K562 (cell line): ENCODE data around the gene ZNF546. TPM values are rescaled to one million over a fixed set of nuclear protein-coding genes. Genes with fewer than 3 reads are reported as not detected.
A peak's percentile ranks its signal among the peaks of the same experiment; 100 is the strongest.

Source experiments
- ARID1B ChIP-seq: fragments of 450-650 bp; IDR thresholded peaks from 2 replicates; pipeline ENCODE4 v1.6.1; 2016; ENCODE audit warnings: antibody characterized with exemption, mild to moderate bottlenecking, inconsistent platforms
- BCOR ChIP-seq: fragments of 450-650 bp; IDR thresholded peaks from 2 replicates; pipeline ENCODE4 v1.6.1; 2016
- CBX3 ChIP-seq, 2 experiments: IDR thresholded peaks; 1 replicate in 1 of 2; 2 replicates in 1 of 2; pipeline ENCODE4 v1.6.1; 2012; ENCODE audit warnings: inconsistent platforms in 2 of 2, low read length in 2 of 2, borderline replicate concordance in 1 of 2, control low read depth in 1 of 2
- CC2D1A ChIP-seq: fragments of 450-650 bp; IDR thresholded peaks from 2 replicates; pipeline ENCODE4 v1.6.1; 2017; ENCODE audit warnings: mild to moderate bottlenecking
- DPF2 ChIP-seq: fragments of 450-650 bp; IDR thresholded peaks from 2 replicates; pipeline ENCODE4 v1.6.1; 2016
- E2F4 ChIP-seq: sonication (generic); formaldehyde crosslinking; IDR thresholded peaks from 2 replicates; pipeline ENCODE4 v1.8.0; 2022; ENCODE audit warnings: mild to moderate bottlenecking, low read depth, missing genetic modification reagents
- ESRRA ChIP-seq: fragments of 450-650 bp; IDR thresholded peaks from 2 replicates; pipeline ENCODE4 v1.6.1; 2014; ENCODE audit warnings: low read depth, mild to moderate bottlenecking, moderate library complexity, borderline replicate concordance
- ETV5 ChIP-seq: sonication (generic); formaldehyde crosslinking; IDR thresholded peaks from 2 replicates; pipeline ENCODE4 v1.4.0; 2020; ENCODE audit warnings: low read depth, mild to moderate bottlenecking, missing genetic modification reagents
- FOSL1 ChIP-seq: fragments of 200-800 bp; sonication (Bioruptor generic); conservative IDR thresholded peaks from 2 replicates; pipeline ENCODE4 v1.6.1; 2016; ENCODE audit warnings: missing genetic modification characterization, missing compliant biosample characterization
- HDAC2 ChIP-seq: fragments of 450-650 bp; IDR thresholded peaks from 2 replicates; pipeline ENCODE4 v1.6.1; 2016; ENCODE audit warnings: mild to moderate bottlenecking
- HMGN3 ChIP-seq: IDR thresholded peaks from 2 replicates; pipeline ENCODE4 v1.6.1; 2011; ENCODE audit warnings: borderline replicate concordance, low read depth, mild to moderate bottlenecking, mixed read lengths, low read length; ENCODE audit not compliant: insufficient read length; ENCODE audit errors: extremely low read depth
- HOMEZ ChIP-seq: fragments of 250-450 bp; sonication (Bioruptor Pico); IDR thresholded peaks from 2 replicates; pipeline ENCODE4 v1.4.0; 2020; ENCODE audit warnings: mild to moderate bottlenecking, moderate library complexity
- KDM1A ChIP-seq, 2 experiments: fragments of 450-650 bp; IDR thresholded peaks; 2 replicates each; pipeline ENCODE4 v1.6.1; 2016; ENCODE audit warnings: mild to moderate bottlenecking in 2 of 2
- MLLT1 ChIP-seq, 2 experiments: fragments of 450-650 bp; IDR thresholded peaks; 2 replicates each; pipeline ENCODE4 v1.6.1; 2016
- MTA1 ChIP-seq: fragments of 450-650 bp; IDR thresholded peaks from 2 replicates; pipeline ENCODE4 v1.6.1; 2017; ENCODE audit warnings: borderline replicate concordance
- NR2C2 ChIP-seq, 2 experiments: fragments of 200-800 bp in 1 of 2; sonication (Bioruptor generic) in 1 of 2; sonication (generic) in 1 of 2; formaldehyde crosslinking in 1 of 2; IDR thresholded peaks; 2 replicates each; pipeline versions ENCODE4 v1.6.1 to v1.8.0; 2016 to 2022; ENCODE audit warnings: mild to moderate bottlenecking in 1 of 2, missing compliant biosample characterization in 1 of 2, missing genetic modification characterization in 1 of 2, missing genetic modification reagents in 1 of 2
- SMARCE1 ChIP-seq: fragments of 450-650 bp; IDR thresholded peaks from 2 replicates; pipeline ENCODE4 v1.7.1; 2016; ENCODE audit warnings: mild to moderate bottlenecking
- TRIM24 ChIP-seq, 2 experiments: fragments of 450-650 bp; IDR thresholded peaks; 2 replicates each; pipeline ENCODE4 v1.6.1; 2016
- ZC3H8 ChIP-seq: fragments of 450-650 bp; IDR thresholded peaks from 2 replicates; pipeline ENCODE4 v1.6.1; 2017
- ZNF197 ChIP-seq: fragments of 200-800 bp; sonication (Bioruptor generic); IDR thresholded peaks from 2 replicates; pipeline ENCODE4 v1.6.1; 2016; ENCODE audit warnings: low read depth, missing genetic modification characterization, missing compliant biosample characterization
- ZNF589 ChIP-seq: fragments of 200-800 bp; sonication (Bioruptor generic); IDR thresholded peaks from 2 replicates; pipeline ENCODE4 v1.6.1; 2016; ENCODE audit warnings: low read depth, missing genetic modification characterization, missing compliant biosample characterization
- polyA plus RNA-seq, 8 experiments: library from polyadenylated mRNA; depleted of rRNA in 4 of 8; stranded (reverse) in 5 of 8; unstranded in 3 of 8; fragments of >200 nt; fragmentation: Nextera tagmentation in 2 of 8; fragmentation: Illumina TruSeq in 1 of 8; extraction: Ambion mirVana in 2 of 8; extraction: Trizol in 1 of 8; gene quantifications; 2 replicates each; pipeline versions ENCODE4 v1.2.1 to v1.2.3, GENCODE V29; 2011 to 2014; ENCODE audit warnings: inconsistent platforms in 1 of 8, missing spikeins in 1 of 8
- total RNA-seq, 7 experiments: library from RNA; depleted of rRNA in 6 of 7; stranded (reverse); fragments of >200 nt in 6 of 7; fragmentation: Illumina TruSeq in 2 of 7; extraction: Trizol in 2 of 7; gene quantifications; 2 replicates each; pipeline versions ENCODE4 v1.2.1 to v1.2.3, GENCODE V29; 2011 to 2021; ENCODE audit warnings: low replicate concordance in 1 of 7

Gene ZNF546
- total and polyA plus RNA-seq, 9 of the 15 experiments (the other 6 are each of a cell fraction or from before 2014, with no cell fraction given): 0.73 to 5.1 (median 2.2) TPM

GRCh38 chr19:39969681-39970424 is 27.0 kb upstream of the ZNF546 start (continued):
- TF ChIP-seq MLLT1 (IDR thresholded peaks at IDR 0.05): peak in 1 of 2 experiments; percentile 22; a peak in 1 of 4 replicates
- 0 out of 2 replicates have a peak, but pooled peaks have one; percentile 41 for TF ChIP-seq ZNF197
- peak; percentile 60; the same call in 1 of the 2 replicates for TF ChIP-seq BCOR
- peak; percentile 53; the same call in 1 of the 2 replicates for TF ChIP-seq ETV5 (CRISPR knock-in tag)
- no peak for TF ChIP-seq HMGN3
- peak; percentile 14 for TF ChIP-seq FOSL1 (tag)
- no peak for TF ChIP-seq HOMEZ
- TF ChIP-seq ESRRA: peak; percentile 39; the same call in 1 of the 2 replicates
- TF ChIP-seq ZC3H8: no peak
- peak; percentile 54 for TF ChIP-seq ARID1B
- TF ChIP-seq HDAC2: 0 out of 2 replicates have a peak, but pooled peaks have one; percentile 24
- TF ChIP-seq ZNF589 (CRISPR knock-in tag): 0 out of 2 replicates have a peak, but pooled peaks have one; percentile 7
- peak; percentile 57 to 63; a peak in 3 of 4 replicates for TF ChIP-seq KDM1A (IDR thresholded peaks at IDR 0.05)
- TF ChIP-seq DPF2: peak; percentile 68; the same call in 1 of the 2 replicates
- TF ChIP-seq MTA1: peak; percentile 31; the same call in 1 of the 2 replicates
- TF ChIP-seq CBX3 (IDR thresholded peaks at IDR 0.05; ENCODE audit: borderline replicate concordance in 1 of 2, low read length in 2 of 2): no peak
- TF ChIP-seq E2F4 (CRISPR knock-in tag): no peak
- TF ChIP-seq TRIM24 (IDR thresholded peaks at IDR 0.05): peak; percentile 30 to 64; a peak in 2 of 4 replicates
- 0 out of 2 replicates have a peak, but pooled peaks have one; percentile 44 for TF ChIP-seq CC2D1A
- peak; percentile 60; the same call in 1 of the 2 replicates for TF ChIP-seq SMARCE1
- no peak for TF ChIP-seq NR2C2 (CRISPR knock-in tag; IDR thresholded peaks at IDR 0.05)
- peak; percentile 66; the same call in 1 of the 2 replicates for TF ChIP-seq NR2C2 (tag; IDR thresholded peaks at IDR 0.05)
